NCI-H2227 (cell line): ENCODE data around the gene ZBTB17.

Source experiments
- DNase-seq: peaks from one replicate; lab custom pipeline; 2025; ENCODE audit not compliant: unreplicated experiment; lab: John Stamatoyannopoulos, UW

Gene ZBTB17

DNA sequence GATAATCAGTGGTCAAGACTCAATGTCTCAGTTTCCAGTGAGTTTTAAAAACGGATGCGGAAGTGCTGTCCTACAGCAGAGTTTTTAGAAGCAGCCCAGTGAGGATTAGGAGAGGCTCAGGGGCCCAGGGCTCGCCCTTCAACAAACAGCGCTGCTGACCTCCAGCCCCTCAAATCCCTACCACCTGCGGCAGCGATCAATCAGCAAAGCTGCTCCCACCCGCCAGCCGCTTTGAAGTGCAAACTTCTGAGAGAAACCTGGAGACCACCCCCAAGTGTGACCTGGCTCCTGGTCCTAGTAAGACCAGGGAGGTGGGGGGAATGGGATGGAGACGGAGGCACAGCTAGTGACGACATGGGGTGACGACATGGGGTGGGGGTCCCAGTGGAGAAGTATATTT, 14.4 kb downstream of the ZBTB17 start:
- DNase-seq, result no peak

DNA sequence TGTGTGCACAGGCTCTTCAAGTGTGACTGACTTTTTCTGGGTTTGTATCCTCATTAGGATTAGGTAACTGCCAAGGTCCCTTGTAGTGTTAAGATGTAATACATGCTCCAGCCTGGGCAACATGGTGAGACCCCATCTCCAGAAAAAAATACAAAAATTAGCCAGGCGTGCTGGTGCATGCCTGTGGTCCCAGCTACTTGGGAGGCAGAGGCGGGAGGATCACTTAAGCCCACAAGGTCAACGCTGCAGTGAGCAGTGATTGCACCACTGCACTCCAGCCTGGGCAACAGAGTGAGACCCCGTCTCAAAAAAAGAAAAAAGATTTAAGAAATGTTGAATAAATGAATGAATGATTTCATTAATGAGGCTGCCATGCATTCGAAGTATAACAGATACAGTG, 15.1 kb downstream of the ZBTB17 start:
- DNase-seq, result no peak

- DNase-seq, result no peak
Observed at GRCh38 chr1:15959827-15960446, 16.0 kb downstream of the ZBTB17 start.

DNA sequence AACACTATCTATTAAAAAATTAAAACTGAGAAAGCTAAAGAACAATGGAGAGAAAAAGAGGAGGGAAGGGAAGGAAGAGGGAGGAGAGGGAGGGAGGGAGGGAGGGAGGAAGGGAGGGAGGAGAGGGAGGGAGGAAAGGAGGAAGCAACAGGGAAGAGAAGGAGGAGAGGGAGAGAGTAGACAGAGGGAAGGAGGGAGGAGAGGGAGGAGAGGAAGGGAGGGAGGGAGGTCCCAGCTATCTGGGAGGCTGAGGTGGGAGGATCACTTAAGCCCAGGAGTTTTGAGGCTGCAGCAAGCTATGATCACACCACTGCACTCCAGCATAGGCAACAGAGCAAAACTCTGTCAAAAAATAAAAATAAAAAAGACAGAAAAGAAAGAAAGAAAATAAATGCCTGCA, 16.5 kb downstream of the ZBTB17 start:
- no peak for DNase-seq

GRCh38 chr1:15958793-15959192, 17.1 kb downstream of the ZBTB17 start:
- DNase-seq, result no peak

- no peak for DNase-seq
Observed at GRCh38 chr1:15958111-15958510, 17.8 kb downstream of the ZBTB17 start.

DNA sequence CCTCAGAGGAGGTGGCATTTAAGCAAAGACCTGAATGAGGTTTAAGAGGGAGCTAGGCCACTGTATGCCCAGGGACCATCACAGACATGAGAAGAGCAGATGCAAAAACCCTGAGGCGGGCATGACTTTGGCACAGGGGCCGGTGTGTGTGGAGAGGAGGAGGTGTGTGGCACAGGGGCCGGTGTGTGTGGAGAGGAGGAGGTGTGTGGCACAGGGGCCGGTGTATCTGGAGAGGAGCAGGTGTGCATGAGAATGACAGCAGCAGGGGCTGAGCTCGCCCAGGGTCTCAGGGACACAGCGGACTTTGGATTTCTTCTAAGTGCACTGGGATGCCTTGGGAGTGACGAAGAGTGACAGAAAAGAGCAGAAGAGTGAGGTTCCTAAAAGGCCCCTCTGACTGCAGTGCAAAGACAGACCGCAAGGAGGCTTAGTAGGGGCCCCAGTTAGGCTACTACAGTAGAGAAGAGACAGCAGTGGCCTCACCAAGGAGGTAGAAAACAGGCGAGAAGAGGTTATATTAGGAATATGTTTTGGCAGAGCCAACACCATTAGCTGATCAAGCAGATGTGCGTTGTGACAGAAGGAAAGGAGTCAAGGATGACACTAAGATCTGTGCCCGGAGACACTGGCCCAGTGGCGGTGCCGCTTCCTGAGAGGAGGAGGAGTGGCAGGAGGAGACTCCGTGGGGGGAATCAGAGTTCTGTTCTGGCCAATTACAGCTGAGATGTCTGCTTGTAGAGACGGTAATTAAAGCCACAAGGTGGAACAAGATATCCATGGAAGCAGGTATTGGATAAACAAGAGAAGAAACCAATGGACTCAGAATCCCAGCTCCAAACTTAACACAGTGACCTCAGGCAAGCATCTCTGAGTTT, 18.4 kb downstream of the ZBTB17 start:
- DNase-seq, result no peak

GRCh38 chr1:15956150-15956549, 19.8 kb downstream of the ZBTB17 start:
- DNase-seq, result no peak

- no peak for DNase-seq
Observed at GRCh38 chr1:15955552-15955951, 20.3 kb downstream of the ZBTB17 start.

GRCh38 chr1:15954316-15954715, 21.6 kb downstream of the ZBTB17 start:
- DNase-seq, result no peak

DNA sequence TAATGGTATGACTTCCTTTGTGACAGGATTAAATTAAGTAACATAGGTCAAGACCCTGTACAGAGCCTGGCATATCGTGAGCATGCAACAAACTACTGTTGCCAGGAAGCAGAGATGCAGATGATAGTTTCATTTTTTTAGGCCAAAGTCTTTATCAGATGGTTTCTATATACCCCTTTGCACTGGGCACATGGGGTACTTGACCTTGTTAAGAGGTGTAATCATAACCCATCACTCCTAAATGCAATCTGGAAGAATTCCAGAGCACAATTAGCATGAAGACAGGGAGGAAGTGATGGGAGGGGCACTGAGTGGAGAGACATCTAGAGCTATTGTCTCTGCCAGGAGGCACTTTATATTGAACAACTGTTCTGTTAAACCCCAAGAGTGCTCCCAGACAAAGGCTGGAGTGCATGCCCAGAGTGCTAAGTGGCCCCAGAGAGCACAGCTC, 22.1 kb downstream of the ZBTB17 start:
- peak; percentile 92 for DNase-seq

DNA sequence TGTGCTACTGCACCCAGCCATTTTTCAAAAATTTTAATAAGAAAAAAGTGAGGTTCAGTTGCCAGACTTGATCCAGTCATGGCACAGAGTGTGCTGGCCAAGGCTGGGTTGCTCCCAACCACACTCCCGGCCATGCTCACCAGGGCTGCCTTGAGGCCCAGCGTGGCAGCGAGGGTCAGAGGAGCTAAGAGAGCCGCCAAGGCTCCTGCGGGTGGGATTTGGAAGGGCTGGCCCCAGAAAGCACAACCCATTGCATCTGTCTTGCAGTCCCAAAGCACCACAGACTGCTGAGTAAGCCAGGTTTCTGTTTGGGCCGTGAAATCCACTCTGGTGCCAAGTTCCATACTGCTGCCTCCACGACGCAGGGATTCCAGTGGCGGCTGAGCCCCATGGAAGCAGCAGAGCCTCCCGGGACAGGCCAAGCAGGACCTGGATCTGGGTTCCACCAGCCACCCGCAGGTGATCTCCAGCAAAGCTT, 22.6 kb downstream of the ZBTB17 start:
- no peak for DNase-seq

DNA sequence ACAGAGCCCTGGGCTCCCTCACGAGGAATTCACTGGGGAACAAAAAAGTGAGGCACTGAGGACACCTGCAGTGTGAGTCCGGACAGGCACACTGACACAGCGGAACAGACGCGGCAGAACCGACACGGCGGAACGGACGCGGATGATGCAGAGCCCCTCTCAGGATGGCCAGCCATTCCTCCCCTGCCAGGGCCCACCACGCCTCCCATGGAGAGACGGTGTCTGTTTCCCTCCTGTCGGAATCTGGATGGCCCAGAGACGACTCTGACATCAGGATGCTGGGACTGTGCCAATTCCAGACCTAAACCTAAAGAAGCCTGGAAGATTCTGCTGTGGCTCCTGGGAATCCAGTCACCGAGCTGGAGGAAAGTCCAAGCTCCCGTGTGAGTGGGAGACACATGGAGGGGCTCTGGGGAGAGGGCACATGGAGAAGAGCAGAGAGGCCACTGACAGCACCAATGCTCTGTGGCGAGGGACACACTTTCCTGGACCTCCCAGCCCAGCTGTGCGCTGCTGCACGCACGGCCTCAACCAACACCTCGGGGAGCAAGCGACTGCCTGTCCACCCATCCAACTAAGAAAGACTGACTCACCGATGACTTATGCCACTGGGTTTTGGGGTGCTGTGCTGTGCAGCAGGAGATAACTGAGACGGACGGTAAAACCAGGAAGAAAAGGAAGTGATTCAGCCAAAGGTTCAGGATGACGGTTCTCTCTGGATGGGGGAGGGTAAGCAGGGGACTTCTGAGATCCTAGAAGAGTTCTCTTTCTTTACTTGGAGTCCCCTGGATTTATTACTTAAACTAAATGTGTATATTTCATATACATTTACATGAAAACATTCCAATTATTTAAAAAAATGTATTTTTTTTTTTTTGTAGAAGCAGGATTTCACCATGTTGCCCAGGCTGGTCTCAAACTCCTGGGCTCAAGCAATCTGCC, 23.3 kb downstream of the ZBTB17 start:
- DNase-seq, result no peak

DNA sequence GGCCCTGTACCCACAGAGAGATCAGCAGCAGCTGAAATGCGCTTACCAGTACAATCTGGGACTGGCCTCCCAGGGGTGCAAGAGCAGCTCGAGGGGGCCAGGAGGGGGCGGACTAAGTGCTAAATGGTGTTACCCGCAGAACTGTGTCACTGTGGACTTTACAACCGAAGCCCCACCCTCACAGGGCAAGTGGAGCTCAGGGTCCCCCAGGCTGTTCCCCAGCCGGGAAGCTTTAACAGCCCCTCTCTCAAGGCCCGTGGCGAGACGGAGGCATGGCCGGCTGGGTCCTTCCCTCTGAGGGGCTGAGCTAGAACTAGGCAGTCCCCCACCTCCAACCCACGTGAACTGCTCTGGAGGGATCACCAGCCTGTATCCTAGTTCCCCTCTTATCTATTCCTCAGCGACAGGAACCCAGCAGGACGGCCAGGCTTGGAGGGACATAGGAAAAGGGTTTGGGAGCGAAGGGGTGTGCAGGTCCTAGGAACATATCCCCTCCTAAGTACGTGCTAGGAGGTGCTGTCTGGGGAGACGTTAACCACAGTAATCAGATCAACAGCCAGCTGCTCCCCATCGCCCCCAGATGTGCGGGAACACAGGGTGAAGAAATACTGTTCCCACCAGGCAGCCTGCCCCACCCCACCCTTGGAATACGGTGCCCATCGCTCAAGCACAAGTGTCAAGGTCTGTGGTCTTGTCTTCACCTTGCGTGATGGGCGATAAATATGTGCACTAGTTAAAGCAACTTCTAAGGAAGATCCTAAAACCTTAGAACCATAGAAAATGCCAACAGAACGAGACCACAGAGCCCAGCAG, 24.4 kb downstream of the ZBTB17 start:
- DNase-seq, result no peak

DNA sequence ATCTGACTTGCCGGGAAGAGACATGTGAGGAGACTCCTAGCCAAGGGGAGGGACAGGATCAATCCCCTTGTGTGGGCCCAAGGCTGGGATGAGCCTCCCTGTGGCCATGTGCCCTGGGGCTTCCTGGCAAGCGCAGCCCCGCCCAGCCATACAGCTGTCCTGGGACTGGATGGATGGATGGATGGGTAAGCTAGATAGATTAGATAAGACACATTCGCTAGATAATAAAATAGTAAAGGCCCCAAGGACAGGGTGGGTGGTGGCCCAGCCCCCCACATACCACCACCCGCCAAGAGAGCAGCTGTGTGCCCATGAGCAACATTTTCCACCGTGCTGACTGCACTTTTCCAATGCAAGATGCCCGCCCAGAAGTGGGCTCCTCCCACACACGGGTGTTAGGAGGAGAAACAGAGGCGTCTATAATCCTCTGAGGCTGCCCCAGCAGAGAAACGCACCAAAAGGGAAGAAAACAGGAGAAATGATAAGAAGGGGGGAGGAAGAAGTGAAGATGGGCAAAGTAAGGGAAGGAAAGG, 25.1 kb downstream of the ZBTB17 start:
- DNase-seq, result no peak

DNA sequence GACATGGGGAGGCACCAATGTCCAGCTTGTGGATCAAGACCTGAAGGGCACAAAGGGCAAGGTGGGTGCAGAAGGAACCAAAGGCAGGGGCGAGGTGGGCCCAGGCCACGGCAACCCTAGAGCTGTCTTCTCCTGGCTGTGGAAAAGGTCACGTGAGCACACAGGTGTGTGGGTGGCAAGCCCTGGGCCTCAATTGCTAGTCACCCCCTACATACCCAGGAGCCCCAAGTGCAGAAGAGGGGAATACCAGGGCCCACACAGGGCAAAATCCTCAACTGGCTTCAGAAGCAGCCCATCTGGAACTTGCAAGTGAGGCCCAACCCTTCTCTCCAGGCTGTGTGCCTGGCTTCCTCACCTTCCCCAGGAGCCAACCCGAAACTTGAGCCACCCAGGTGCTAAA, 25.6 kb downstream of the ZBTB17 start:
- no peak for DNase-seq

- DNase-seq, result no peak
Observed at GRCh38 chr1:15949453-15950245, 26.3 kb downstream of the ZBTB17 start.

DNA sequence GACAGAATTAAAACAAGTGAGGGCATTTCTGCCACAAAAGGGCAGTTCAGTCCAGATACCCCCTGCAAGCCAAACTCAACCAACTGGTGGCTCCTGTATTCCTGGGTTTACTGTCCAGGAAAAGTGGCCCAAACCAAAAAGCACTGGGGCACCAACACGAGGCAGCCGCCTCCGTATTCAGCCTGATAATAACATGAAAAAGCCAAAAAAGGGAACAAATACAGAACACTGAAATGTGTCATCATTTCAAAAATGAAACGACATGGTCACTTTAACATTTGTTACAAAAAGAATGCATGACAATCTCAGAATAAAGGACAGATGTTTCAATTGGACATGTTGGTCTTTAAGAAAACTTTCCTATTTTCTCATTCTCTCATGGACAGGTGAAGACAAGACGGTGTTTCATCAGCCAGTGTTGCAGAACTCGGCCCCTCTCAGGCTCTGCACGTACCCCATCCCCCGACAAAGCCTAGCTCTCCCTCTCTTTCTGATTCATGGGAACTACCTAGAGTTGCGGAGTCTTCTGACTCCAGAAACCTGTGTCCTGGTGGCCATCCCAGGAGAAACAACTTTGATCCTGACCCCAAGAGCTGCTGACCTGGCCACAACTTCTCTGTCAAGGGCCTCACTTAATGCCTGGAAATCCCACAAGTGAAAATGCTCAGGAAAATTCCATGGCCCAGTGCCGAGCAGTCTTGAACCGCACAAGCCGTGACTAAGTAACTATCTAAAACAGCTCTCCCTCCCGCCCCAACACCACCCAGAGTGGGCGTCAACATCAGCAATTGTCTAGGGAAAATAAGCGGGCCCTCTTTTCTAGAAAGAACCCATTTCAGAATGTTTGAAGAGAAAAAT, 27.1 kb downstream of the ZBTB17 start:
- no peak for DNase-seq
